Naive thymus-derived CD4-positive, alpha-beta T cell (primary cell): Measurements from ENCODE around the gene EIF3F. TPM values are rescaled to one million over a fixed set of nuclear protein-coding genes. Genes with fewer than 3 reads are reported as not detected.

Experiments
- ATAC-seq: fragments of 150-1000 bp; cut with Tn5 transposase; 2 replicates; pipeline ENCODE4 v1.10.0; 2021; ENCODE audit warnings: mild to moderate bottlenecking, moderate library complexity
- CTCF ChIA-PET: fragments of 350-600 bp; sonication (Branson Sonifier 250); formaldehyde crosslinking; loops from one replicate; lab custom pipeline; 2021; ENCODE audit warnings: antibody characterized with exemption; lab: Charles Lee
- POLR2A ChIA-PET: fragments of 350-600 bp; sonication (Branson Sonifier 250); formaldehyde crosslinking; loops from one replicate; lab custom pipeline; 2021; ENCODE audit warnings: antibody characterized with exemption, inconsistent platforms; lab: Charles Lee
- DNase-seq, 9 donors: peaks; one replicate each; pipeline versions ENCODE4 v3.0.0 to v3.0.0-alpha.2; 2020 to 2022; ENCODE audit warnings: mixed read lengths in 1 of 9
- H3K27ac ChIP-seq: one replicate; pipeline ENCODE4 v1.7.0; 2013; ENCODE audit warnings: mild to moderate bottlenecking, low read depth, low read length, moderate library complexity
- H3K27me3 ChIP-seq, 2 donors: one replicate each; pipeline ENCODE4 v1.7.0; 2013; ENCODE audit warnings: low read length in 2 of 2, mild to moderate bottlenecking in 2 of 2, moderate library complexity in 2 of 2; ENCODE audit not compliant: control insufficient read depth in 2 of 2, insufficient read depth in 2 of 2
- H3K36me3 ChIP-seq, 3 experiments: 1 replicate in 2 of 3; 2 replicates in 1 of 3; pipeline ENCODE4 v1.7.0; 2013; ENCODE audit warnings: low read length in 3 of 3, mild to moderate bottlenecking in 3 of 3, moderate library complexity in 1 of 3; ENCODE audit not compliant: insufficient read depth in 3 of 3, control insufficient read depth in 2 of 3
- H3K4me1 ChIP-seq, 2 donors: one replicate each; pipeline ENCODE4 v1.7.0; 2013; ENCODE audit warnings: low read length in 2 of 2, mild to moderate bottlenecking in 2 of 2, moderate library complexity in 1 of 2; ENCODE audit not compliant: control insufficient read depth in 2 of 2, insufficient read depth in 2 of 2
- H3K4me3 ChIP-seq: 2 replicates; pipeline ENCODE4 v1.7.0; 2013; ENCODE audit warnings: mild to moderate bottlenecking, low read length
- H3K9me3 ChIP-seq, 3 experiments: 1 replicate in 2 of 3; 2 replicates in 1 of 3; pipeline ENCODE4 v1.7.0; 2013; ENCODE audit warnings: low read length in 3 of 3; ENCODE audit not compliant: control insufficient read depth in 2 of 3
- H3K27ac Mint-ChIP-seq, 9 donors: one replicate each; pipeline ENCODE4 v1.8.0; 2020 to 2022; ENCODE audit warnings: mixed read lengths in 9 of 9, mild to moderate bottlenecking in 8 of 9, moderate library complexity in 5 of 9, inconsistent platforms in 2 of 9
- H3K27me3 Mint-ChIP-seq, 5 donors: one replicate each; pipeline ENCODE4 v1.8.0; 2021 to 2022; ENCODE audit warnings: mixed read lengths in 5 of 5, mild to moderate bottlenecking in 1 of 5
- H3K36me3 Mint-ChIP-seq, 5 donors: one replicate each; pipeline ENCODE4 v1.8.0; 2020 to 2022; ENCODE audit warnings: mixed read lengths in 5 of 5, mild to moderate bottlenecking in 3 of 5, inconsistent platforms in 1 of 5
- H3K4me1 Mint-ChIP-seq, 7 donors: one replicate each; pipeline ENCODE4 v1.8.0; 2020 to 2022; ENCODE audit warnings: mixed read lengths in 7 of 7, mild to moderate bottlenecking in 3 of 7, inconsistent platforms in 1 of 7
- H3K4me3 Mint-ChIP-seq, 10 donors: one replicate each; pipeline ENCODE4 v1.8.0; 2020 to 2022; ENCODE audit warnings: mild to moderate bottlenecking in 10 of 10, mixed read lengths in 10 of 10, moderate library complexity in 6 of 10, inconsistent platforms in 2 of 10
- H3K9me3 Mint-ChIP-seq, 11 donors: one replicate each; pipeline ENCODE4 v1.8.0; 2020 to 2022; ENCODE audit warnings: mixed read lengths in 11 of 11, mild to moderate bottlenecking in 4 of 11, inconsistent platforms in 1 of 11, moderate library complexity in 1 of 11
- intact Hi-C, 2 donors: fragments of 100-400 bp; cut with micrococcal nuclease; formaldehyde crosslinking; loops; one replicate each; pipeline ENCODE4 v1.15.1; 2023
- polyA plus RNA-seq, 2 donors: library from polyadenylated mRNA; unstranded; fragments of 300-500 nt; fragmentation: Illumina TruSeq; gene quantifications; one replicate each; pipeline ENCODE4 v1.2.3, GENCODE V29; 2021
- total RNA-seq, 6 experiments: library from RNA in 5 of 6; stranded (reverse) in 5 of 6; gene quantifications; 1 replicate in 5 of 6; 2 replicates in 1 of 6; pipeline ENCODE4 v1.2.3 and lab custom pipeline; 2021 to 2026

The EIF3F gene
- total and polyA plus RNA-seq, 7 experiments from 2014 or later, result 222 to 555 (median 358) TPM

- POLR2A ChIA-PET, result no interaction called here
- Histone ChIP-seq H3K36me3 (no peaks in the 10 kb centered on the region), H3K27ac (no peak overlapping the region), H3K4me1 (peaks cover 4% of the 10 kb centered on the region in 2 donors), H3K27me3 (peaks cover 0 to 4% of the 10 kb centered on the region in 2 donors), H3K9me3 (no peaks in the 10 kb centered on the region), H3K4me3 (no peak overlapping the region)
- Mint-ChIP-seq H3K9me3 (peaks cover 0 to 2% (median 0%) of the 10 kb centered on the region in 11 donors), H3K4me1 (peaks cover 7 to 20% (median 12%) of the 10 kb centered on the region in 7 donors), H3K27me3 (peaks cover 36 to 63% (median 54%) of the 10 kb centered on the region in 5 donors), H3K27ac (peak overlapping the region in 1 of 9 donors; percentile 9), H3K36me3 (no peaks in the 10 kb centered on the region), H3K4me3 (no peak overlapping the region)
- CTCF ChIA-PET, result interaction anchor here (2.7 kb wide), 1 partner anchor 11 kb away, joined by 9 read pairs; no protein-coding TSS in a partner anchor
- intact Hi-C loops, result loop anchor here in 1 of 2 donors (5.0 kb wide), 1 partner anchor 1780 kb away; the partner anchor contains the start of gene CNGA4
- ATAC-seq, result no peak
- no peak for DNase-seq
Observed at GRCh38 chr11:8017071-8017470, 29.9 kb downstream of the EIF3F start.

- intact Hi-C loops, result loop anchor here (1.0 to 5.0 kb wide), 3 partner anchors 31 to 1781 kb away; partner anchors contain the start of genes EIF3F (in 2 of the 2) and CNGA4 (in 1 of the 2)
- Histone ChIP-seq H3K36me3 (no peaks in the 10 kb centered on the region), H3K4me3 (no peak overlapping the region), H3K4me1 (peaks cover 4% of the 10 kb centered on the region in 2 donors), H3K27me3 (peaks cover 0 to 4% of the 10 kb centered on the region in 2 donors), H3K27ac (no peak overlapping the region), H3K9me3 (no peaks in the 10 kb centered on the region)
- H3K36me3 Mint-ChIP-seq, result no peaks in the 10 kb centered on the region
- no peak for ATAC-seq
- ChIA-PET POLR2A (interaction anchor here (1.3 to 2.0 kb wide), 2 partner anchors 29 to 31 kb away, joined by 3 to 4 read pairs; partner anchors contain the start of gene EIF3F), CTCF (interaction anchor here (2.7 kb wide), 1 partner anchor 12 kb away, joined by 9 read pairs; no protein-coding TSS in a partner anchor)
- peaks cover 41 to 58% (median 55%) of the 10 kb centered on the region in 5 donors for H3K27me3 Mint-ChIP-seq
- peak overlapping the region in 6 of 9 donors; percentile 42 to 90 (median 80) for H3K27ac Mint-ChIP-seq
- peaks cover 7 to 20% (median 12%) of the 10 kb centered on the region in 7 donors for H3K4me1 Mint-ChIP-seq
- DNase-seq, result no peak
- H3K9me3 Mint-ChIP-seq, result peaks cover 0 to 2% (median 0%) of the 10 kb centered on the region in 11 donors
- H3K4me3 Mint-ChIP-seq, result peak overlapping the region; percentile 35 to 86 (median 80)
Observed at GRCh38 chr11:8017894-8018483, 30.9 kb downstream of the EIF3F start.

- peaks cover 4% of the 10 kb centered on the region in 2 donors for H3K4me1 ChIP-seq
- H3K9me3 ChIP-seq, result no peaks in the 10 kb centered on the region
- H3K36me3 ChIP-seq, result no peaks in the 10 kb centered on the region
- peak overlapping the region; percentile 47 for H3K27ac ChIP-seq
- peaks cover 0 to 4% of the 10 kb centered on the region in 2 donors for H3K27me3 ChIP-seq
- Mint-ChIP-seq H3K27ac (peak overlapping the region in 7 of 9 donors; percentile 42 to 89 (median 78)), H3K4me3 (peak overlapping the region; percentile 72 to 90 (median 82)), H3K9me3 (peaks cover 0 to 2% (median 0%) of the 10 kb centered on the region in 11 donors), H3K36me3 (no peaks in the 10 kb centered on the region), H3K27me3 (peaks cover 40 to 57% (median 55%) of the 10 kb centered on the region in 5 donors), H3K4me1 (peaks cover 7 to 20% (median 12%) of the 10 kb centered on the region in 7 donors)
- intact Hi-C loops, result loop anchor here (1.0 to 5.0 kb wide), 3 partner anchors 31 to 1781 kb away; partner anchors contain the start of genes EIF3F (in 2 of the 2) and CNGA4 (in 1 of the 2)
- ATAC-seq, result peak; percentile 83
- POLR2A ChIA-PET, result interaction anchor here (1.3 to 2.0 kb wide), 2 partner anchors 30 to 32 kb away, joined by 3 to 4 read pairs; partner anchors contain the start of gene EIF3F
- CTCF ChIA-PET, result interaction anchor here (2.7 kb wide), 1 partner anchor 12 kb away, joined by 9 read pairs; no protein-coding TSS in a partner anchor
- DNase-seq, result peak; percentile 60 to 85 (median 74)
- peak overlapping the region; percentile 62 for H3K4me3 ChIP-seq
Observed at GRCh38 chr11:8018484-8019313, 31.6 kb downstream of the EIF3F start.

GRCh38 chr11:8019314-8020243 lies 32.4 kb downstream of the EIF3F start:
- Histone ChIP-seq H3K9me3 (no peaks in the 10 kb centered on the region), H3K4me3 (peak overlapping the region; percentile 62), H3K27me3 (peaks cover 0 to 4% of the 10 kb centered on the region in 2 donors), H3K4me1 (peaks cover 4% of the 10 kb centered on the region in 2 donors), H3K36me3 (no peaks in the 10 kb centered on the region), H3K27ac (peak overlapping the region; percentile 47)
- CTCF ChIA-PET, result no interaction called here
- peaks cover 7 to 20% (median 12%) of the 10 kb centered on the region in 7 donors for H3K4me1 Mint-ChIP-seq
- intact Hi-C loops, result loop anchor here in 1 of 2 donors (2.0 to 5.0 kb wide), 2 partner anchors 33 to 1782 kb away; partner anchors contain the start of genes CNGA4 and EIF3F
- DNase-seq, result peak in 6 of 9 donors; percentile 16 to 51 (median 25)
- H3K36me3 Mint-ChIP-seq, result no peaks in the 10 kb centered on the region
- H3K4me3 Mint-ChIP-seq, result peak overlapping the region; percentile 72 to 86 (median 82)
- POLR2A ChIA-PET, result interaction anchor here (1.3 to 2.0 kb wide), 2 partner anchors 31 to 33 kb away, joined by 3 to 4 read pairs; partner anchors contain the start of gene EIF3F
- peaks cover 35 to 55% (median 52%) of the 10 kb centered on the region in 5 donors for H3K27me3 Mint-ChIP-seq
- peaks cover 0 to 2% (median 0%) of the 10 kb centered on the region in 11 donors for H3K9me3 Mint-ChIP-seq
- H3K27ac Mint-ChIP-seq, result peak overlapping the region in 5 of 9 donors; percentile 5 to 82 (median 69)
- peak; percentile 24 for ATAC-seq

GRCh38 chr11:8020244-8020597 lies 33.1 kb downstream of the EIF3F start:
- Mint-ChIP-seq H3K4me3 (peak overlapping the region; percentile 72 to 86 (median 82)), H3K27ac (peak overlapping the region in 6 of 9 donors; percentile 5 to 82 (median 64)), H3K4me1 (peaks cover 7 to 20% (median 12%) of the 10 kb centered on the region in 7 donors), H3K36me3 (no peaks in the 10 kb centered on the region), H3K27me3 (peaks cover 35 to 53% (median 50%) of the 10 kb centered on the region in 5 donors), H3K9me3 (peaks cover 0 to 2% (median 0%) of the 10 kb centered on the region in 11 donors)
- peak overlapping the region; percentile 15 for H3K4me3 ChIP-seq
- intact Hi-C loops, result no loop called here
- ATAC-seq (no peak), DNase-seq (peak in 2 of 9 donors; percentile 12 to 15)
- H3K27me3 ChIP-seq, result peaks cover 0 to 4% of the 10 kb centered on the region in 2 donors
- no peak overlapping the region for H3K27ac ChIP-seq
- no peaks in the 10 kb centered on the region for H3K36me3 ChIP-seq
- no peaks in the 10 kb centered on the region for H3K9me3 ChIP-seq
- H3K4me1 ChIP-seq, result peaks cover 4% of the 10 kb centered on the region in 2 donors
- ChIA-PET CTCF (interaction anchor here (0.9 kb wide), 1 partner anchor 13 kb away, joined by 5 read pairs; no protein-coding TSS in a partner anchor), POLR2A (no interaction called here)
